DMS79 (cell line): ENCODE measurements around the gene KRTAP10-9.
"Not testable (repeated sequence)": the region's sequence is repeated elsewhere in the genome, so short reads cannot be mapped to it uniquely, and the experiment has no call there.

Experiments
- DNase-seq: peaks from one replicate; lab custom pipeline; 2025; lab: John Stamatoyannopoulos, UW

The KRTAP10-9 gene

GRCh38 chr21:44595524-44595923 is 31.4 kb upstream of the KRTAP10-9 start:
- DNase-seq: no peak

GRCh38 chr21:44596068-44596725 is 30.7 kb upstream of the KRTAP10-9 start:
- no peak for DNase-seq

GRCh38 chr21:44598061-44598460 is 28.8 kb upstream of the KRTAP10-9 start:
- no peak for DNase-seq

GRCh38 chr21:44599264-44600029 is 27.4 kb upstream of the KRTAP10-9 start:
- no peak for DNase-seq

GRCh38 chr21:44600118-44600978 is 26.5 kb upstream of the KRTAP10-9 start, which contains the start of gene KRTAP10-7:
TSS of gene KRTAP10-7 (plus strand) at chr21:44600597. CDS start at chr21:44600622, 25 bp downstream.
- DNase-seq: not testable (repeated sequence)

- not testable (repeated sequence) for DNase-seq
These were observed 25.8 kb upstream of the KRTAP10-9 start for GRCh38 chr21:44601091-44601490.

GRCh38 chr21:44601596-44602462 is 25.1 kb upstream of the KRTAP10-9 start:
- no peak for DNase-seq

GRCh38 chr21:44602463-44602850 is 24.4 kb upstream of the KRTAP10-9 start:
- DNase-seq: no peak

- no peak for DNase-seq
These were observed 23.6 kb upstream of the KRTAP10-9 start for GRCh38 chr21:44603109-44603875.

GRCh38 chr21:44603911-44604310 is 23.0 kb upstream of the KRTAP10-9 start:
- no peak for DNase-seq

GRCh38 chr21:44606495-44606894 is 20.4 kb upstream of the KRTAP10-9 start:
- DNase-seq: no peak

- DNase-seq: no peak
These were observed 17.7 kb upstream of the KRTAP10-9 start for GRCh38 chr21:44609193-44609592.

- DNase-seq: not testable (repeated sequence)
These were observed 16.6 kb upstream of the KRTAP10-9 start for GRCh38 chr21:44610157-44610843.

- DNase-seq: no peak
These were observed 15.3 kb upstream of the KRTAP10-9 start for GRCh38 chr21:44611551-44611950.

GRCh38 chr21:44612029-44612486 is 14.8 kb upstream of the KRTAP10-9 start, which contains the start of gene KRTAP10-8:
TSS of gene KRTAP10-8 (plus strand) at chr21:44612079. CDS start at chr21:44612101, 22 bp downstream.
- DNase-seq: no peak

- DNase-seq: no peak
These were observed 14.1 kb upstream of the KRTAP10-9 start for GRCh38 chr21:44612669-44613229.

- DNase-seq: no peak
These were observed 13.3 kb upstream of the KRTAP10-9 start for GRCh38 chr21:44613386-44614155.

- DNase-seq: no peak
These were observed 12.7 kb upstream of the KRTAP10-9 start for GRCh38 chr21:44614161-44614631.
